ENCODE results near the gene LRCOL1. TPM values are rescaled to one million over a fixed set of nuclear protein-coding genes. Genes with fewer than 3 reads are reported as not detected.

LRCOL1 gene
- polyA plus RNA-seq, 3 donors: not detected

GRCh38 chr12:132631666-132632065 is 21.3 kb upstream of the LRCOL1 start:
- H3K27me3 Mint-ChIP-seq (ENCODE audit: low read depth in 3 of 3): peaks cover 0 to 4% (median 1%) of the 10 kb centered on the region in 3 donors

GRCh38 chr12:132630672-132631071 is 20.3 kb upstream of the LRCOL1 start:
- Histone ChIP-seq H3K79me2 (ENCODE audit: insufficient read depth, low read length) (no peaks in the 10 kb centered on the region), H3K4me2 (replicated peaks; ENCODE audit: extremely low read depth, low read length, poor library complexity, severe bottlenecking) (no peak overlapping the region), H3K4me1 (ENCODE audit: control insufficient read depth in 1 of 2, insufficient read depth in 2 of 2, low read length in 2 of 2) (no peaks in the 10 kb centered on the region), H3K36me3 (replicated peaks in 1 of 2; ENCODE audit: control insufficient read depth in 1 of 2, insufficient read depth in 2 of 2, low read length in 2 of 2) (peaks cover 59 to 72% of the 10 kb centered on the region in 2 donors), H3K27me3 (ENCODE audit: control insufficient read depth in 2 of 2, insufficient read depth in 2 of 2, low read length in 2 of 2) (no peaks in the 10 kb centered on the region), H3K9ac (ENCODE audit: insufficient read depth, low read length, poor library complexity, severe bottlenecking) (no peak overlapping the region), H2AFZ (ENCODE audit: insufficient read depth, low read depth, low read length, poor library complexity, severe bottlenecking) (no peak overlapping the region), H3K27ac (ENCODE audit: low read depth in 1 of 2, low read length in 2 of 2) (no peak overlapping the region), H4K20me1 (ENCODE audit: insufficient read depth, low read length) (no peaks in the 10 kb centered on the region), H3K4me3 (replicated peaks in 1 of 3; ENCODE audit: low read depth in 2 of 3, low read length in 3 of 3) (no peak overlapping the region), H3K9me3 (replicated peaks in 1 of 2; ENCODE audit: control insufficient read depth in 1 of 2, insufficient read depth in 1 of 2, low read length in 2 of 2) (no peaks in the 10 kb centered on the region)
- H3K9me3 Mint-ChIP-seq: peaks cover 0 to 1% (median 0%) of the 10 kb centered on the region in 7 donors
- 100% methylated on average over 5 of the region's 6 CpGs for WGBS (ENCODE audit: insufficient coverage)
- H3K27ac Mint-ChIP-seq: no peak overlapping the region
- peaks cover 72 to 85% of the 10 kb centered on the region in 2 donors for H3K36me3 Mint-ChIP-seq
- intact Hi-C loops (cut with micrococcal nuclease): no loop called here
- DNase-seq: no peak
- H3K4me3 Mint-ChIP-seq: no peak overlapping the region
- H3K27me3 Mint-ChIP-seq (ENCODE audit: low read depth in 3 of 3): peaks cover 0 to 4% (median under 1%) of the 10 kb centered on the region in 3 donors
- H3K4me1 Mint-ChIP-seq: no peaks in the 10 kb centered on the region
- TF ChIP-seq CTCF (IDR thresholded peaks at IDR 0.05): no peak

More at GRCh38 chr12:132631666-132632065, 21.3 kb upstream of the LRCOL1 start:
- Histone ChIP-seq H3K9me3 (replicated peaks in 1 of 2; ENCODE audit: control insufficient read depth in 1 of 2, insufficient read depth in 1 of 2, low read length in 2 of 2) (no peaks in the 10 kb centered on the region), H3K79me2 (ENCODE audit: insufficient read depth, low read length) (no peaks in the 10 kb centered on the region), H3K4me1 (ENCODE audit: control insufficient read depth in 1 of 2, insufficient read depth in 2 of 2, low read length in 2 of 2) (no peaks in the 10 kb centered on the region), H3K9ac (ENCODE audit: insufficient read depth, low read length, poor library complexity, severe bottlenecking) (no peak overlapping the region), H2AFZ (ENCODE audit: insufficient read depth, low read depth, low read length, poor library complexity, severe bottlenecking) (no peak overlapping the region), H3K27me3 (ENCODE audit: control insufficient read depth in 2 of 2, insufficient read depth in 2 of 2, low read length in 2 of 2) (no peaks in the 10 kb centered on the region), H3K27ac (ENCODE audit: low read depth in 1 of 2, low read length in 2 of 2) (no peak overlapping the region), H3K4me2 (replicated peaks; ENCODE audit: extremely low read depth, low read length, poor library complexity, severe bottlenecking) (no peak overlapping the region), H4K20me1 (ENCODE audit: insufficient read depth, low read length) (no peaks in the 10 kb centered on the region), H3K36me3 (replicated peaks in 1 of 2; ENCODE audit: control insufficient read depth in 1 of 2, insufficient read depth in 2 of 2, low read length in 2 of 2) (peaks cover 61 to 77% of the 10 kb centered on the region in 2 donors), H3K4me3 (replicated peaks in 1 of 3; ENCODE audit: low read depth in 2 of 3, low read length in 3 of 3) (no peak overlapping the region)
- Mint-ChIP-seq H3K36me3 (peaks cover 75 to 86% of the 10 kb centered on the region in 2 donors), H3K4me1 (no peaks in the 10 kb centered on the region), H3K27ac (peak overlapping the region in 1 of 7 donors; percentile 37), H3K9me3 (peaks cover 0 to 1% (median 0%) of the 10 kb centered on the region in 7 donors), H3K4me3 (no peak overlapping the region)
- DNase-seq: no peak
- whole genome bisulfite sequencing (ENCODE audit: insufficient coverage): 95% methylated on average over 4 of the region's 11 CpGs
- no peak for TF ChIP-seq CTCF (IDR thresholded peaks at IDR 0.05)
- intact Hi-C loops (cut with micrococcal nuclease): no loop called here
